ENCODE results near the gene CPSF4.

- TF ChIP-seq CTCF (IDR thresholded peaks at IDR 0.05) = no peak
- TF ChIP-seq EZH2 (IDR thresholded peaks at IDR 0.05; ENCODE audit: borderline replicate concordance, insufficient read depth, low read depth, low read length, poor library complexity, severe bottlenecking) = no peak
These were observed 18.5 kb upstream of the CPSF4 start for GRCh38 chr7:99420213-99420612.
